Dermis lymphatic vessel endothelial cell (primary cell): Measurements from ENCODE around the gene LGALS9B. TPM values are rescaled to one million over a fixed set of nuclear protein-coding genes. Genes with fewer than 3 reads are reported as not detected.

Experiments used
- total RNA-seq: library from RNA; depleted of rRNA; stranded (reverse); fragments of >200 nt; gene quantifications from 2 replicates; pipeline ENCODE4 v1.2.1, GENCODE V29; 2014

LGALS9B gene
- not detected in 2 replicates for total RNA-seq

DNA sequence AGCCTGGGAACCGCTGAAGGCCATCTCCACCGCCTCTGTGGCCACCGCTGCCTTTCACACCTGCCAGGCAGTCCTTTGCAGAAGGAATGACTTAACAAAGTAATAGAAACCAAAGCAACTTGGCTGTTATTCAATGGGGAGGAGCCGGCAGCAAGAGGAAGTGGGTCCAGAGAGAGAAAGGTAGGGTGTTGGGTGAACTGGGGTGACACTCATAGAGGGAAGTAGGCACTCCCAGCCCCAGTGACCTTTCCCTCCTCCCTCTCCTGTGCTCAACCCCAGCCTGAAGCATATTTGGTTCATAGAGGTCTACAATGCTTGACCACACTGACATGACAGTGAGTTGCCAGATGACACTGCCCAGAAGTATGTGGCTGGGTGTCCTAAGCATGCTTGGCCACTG lies at the start of gene LGALS9B:
Gene LGALS9B (minus strand): TSS at position 93 of the 400 bp plus-strand sequence. CDS start 69 bp downstream, at position 24.

Other genes with a start within 250 kb of the LGALS9B start
- gene CDRT15L2, start 112.2 kb upstream of the LGALS9B start, total RNA-seq, result not detected in 2 replicates